HG02938 (cell line): ENCODE data around the gene JMY.

Experiments
- ATAC-seq: cut with Tn5 transposase; IDR thresholded peaks from one replicate; pipeline ENCODE4 v1.9.1; 2021; ENCODE audit warnings: mild to moderate bottlenecking, moderate library complexity; ENCODE audit not compliant: unreplicated experiment

Gene JMY

GRCh38 chr5:79235634-79236361 is at the start of gene JMY:
Gene JMY, plus strand, starts transcription at chr5:79236131. Its CDS starts 520 bp downstream, at chr5:79236651.
- ATAC-seq: peak; percentile 63

GRCh38 chr5:79186455-79186854 is 49.5 kb upstream of the JMY start:
- ATAC-seq: no peak

- no peak for ATAC-seq
Measured at GRCh38 chr5:79189439-79190234, 46.3 kb upstream of the JMY start.

- ATAC-seq: no peak
Measured at GRCh38 chr5:79190235-79190529, 45.7 kb upstream of the JMY start.

GRCh38 chr5:79191457-79191856 is 44.5 kb upstream of the JMY start:
- no peak for ATAC-seq

GRCh38 chr5:79193643-79194042 is 42.3 kb upstream of the JMY start:
- ATAC-seq: no peak

- ATAC-seq: no peak
Measured at GRCh38 chr5:79200573-79201183, 35.3 kb upstream of the JMY start.

GRCh38 chr5:79201206-79201605 is 34.7 kb upstream of the JMY start:
- no peak for ATAC-seq

- ATAC-seq: no peak
Measured at GRCh38 chr5:79202076-79202475, 33.9 kb upstream of the JMY start.

GRCh38 chr5:79205965-79206364 is 30.0 kb upstream of the JMY start:
- no peak for ATAC-seq

GRCh38 chr5:79206541-79206940 is 29.4 kb upstream of the JMY start:
- no peak for ATAC-seq

GRCh38 chr5:79209505-79209904 is 26.4 kb upstream of the JMY start:
- no peak for ATAC-seq

GRCh38 chr5:79224286-79224984 is 11.5 kb upstream of the JMY start:
- no peak for ATAC-seq

- ATAC-seq: no peak
Measured at GRCh38 chr5:79225026-79225425, 10.9 kb upstream of the JMY start.

- no peak for ATAC-seq
Measured at GRCh38 chr5:79225441-79225840, 10.5 kb upstream of the JMY start.

- no peak for ATAC-seq
Measured at GRCh38 chr5:79227484-79228025, 8.4 kb upstream of the JMY start.

- ATAC-seq: peak; percentile 76
Measured at GRCh38 chr5:79229357-79230174, 6.4 kb upstream of the JMY start.

GRCh38 chr5:79235261-79235633 is 684 bp upstream of the JMY start:
- ATAC-seq: peak; percentile 26

- ATAC-seq: peak; percentile 25
Measured at GRCh38 chr5:79236362-79236969, 535 bp downstream of the JMY start.
